GM18507 (cell line): ENCODE data around the gene SLC48A1.

Experiments used
- DNase-seq: peaks from one replicate; pipeline ENCODE4 v3.0.0; 2011; ENCODE audit warnings: low read depth; ENCODE audit not compliant: insufficient read length; ENCODE audit errors: extremely low spot score
- FAIRE-seq: peaks from 2 replicates; lab custom pipeline; 2011; peaks lifted over from hg19 to GRCh38; lab: Jason Lieb, UNC

SLC48A1 gene

GRCh38 chr12:47773062-47773857 lies at the start of gene SLC48A1:
Gene SLC48A1, plus strand, starts transcription at chr12:47773238. Its CDS starts 67 bp downstream, at chr12:47773305.
- no peak for FAIRE-seq
- DNase-seq = peak; percentile 77

- no peak for DNase-seq
- FAIRE-seq = no peak
These were observed 47.8 kb upstream of the SLC48A1 start, which contains the start of gene ENDOU for GRCh38 chr12:47725091-47725772. Gene ENDOU, minus strand, starts transcription at chr12:47725490. Its CDS starts 77 bp downstream, at chr12:47725413.

- FAIRE-seq = peak; percentile 70
- peak; percentile 25 for DNase-seq
These were observed 47.1 kb upstream of the SLC48A1 start for GRCh38 chr12:47725893-47726292.

- DNase-seq = no peak
- FAIRE-seq = no peak
These were observed 43.8 kb upstream of the SLC48A1 start for GRCh38 chr12:47729233-47729632.

- FAIRE-seq (no peak), DNase-seq (no peak)
These were observed 42.7 kb upstream of the SLC48A1 start for GRCh38 chr12:47730341-47730744.

GRCh38 chr12:47731723-47732122 lies 41.3 kb upstream of the SLC48A1 start:
- no peak for DNase-seq

GRCh38 chr12:47732504-47732903 lies 40.5 kb upstream of the SLC48A1 start:
- FAIRE-seq (no peak), DNase-seq (no peak)

More at GRCh38 chr12:47731723-47732122, 41.3 kb upstream of the SLC48A1 start:
- FAIRE-seq = no peak

GRCh38 chr12:47733142-47733541 lies 39.9 kb upstream of the SLC48A1 start:
- FAIRE-seq = no peak
- DNase-seq = no peak

GRCh38 chr12:47734725-47735480 lies 38.1 kb upstream of the SLC48A1 start:
- DNase-seq = no peak
- no peak for FAIRE-seq

GRCh38 chr12:47735649-47736048 lies 37.4 kb upstream of the SLC48A1 start:
- DNase-seq (no peak), FAIRE-seq (no peak)

- FAIRE-seq (no peak), DNase-seq (no peak)
These were observed 36.8 kb upstream of the SLC48A1 start for GRCh38 chr12:47736216-47736615.

- no peak for DNase-seq
- no peak for FAIRE-seq
These were observed 36.0 kb upstream of the SLC48A1 start for GRCh38 chr12:47736877-47737676.

GRCh38 chr12:47737936-47738594 lies 35.0 kb upstream of the SLC48A1 start:
- FAIRE-seq = no peak
- DNase-seq = no peak

GRCh38 chr12:47739297-47739696 lies 33.7 kb upstream of the SLC48A1 start:
- DNase-seq = no peak
- no peak for FAIRE-seq

GRCh38 chr12:47739979-47740378 lies 33.1 kb upstream of the SLC48A1 start:
- no peak for DNase-seq

GRCh38 chr12:47740606-47741339 lies 32.3 kb upstream of the SLC48A1 start:
- DNase-seq = no peak
- no peak for FAIRE-seq

More at GRCh38 chr12:47739979-47740378, 33.1 kb upstream of the SLC48A1 start:
- FAIRE-seq = peak; percentile 73

GRCh38 chr12:47741340-47741703 lies 31.7 kb upstream of the SLC48A1 start:
- FAIRE-seq = peak; percentile 33
- no peak for DNase-seq

- FAIRE-seq (peak; percentile 91), DNase-seq (no peak)
These were observed 30.7 kb upstream of the SLC48A1 start for GRCh38 chr12:47742253-47742825.
